HG02938 (cell line): Measurements from ENCODE around the gene GPRC5A.
"Not testable (repeated sequence)": the region's sequence is repeated elsewhere in the genome, so short reads cannot be mapped to it uniquely, and the experiment has no call there.

ENCODE experiments used
- ATAC-seq: cut with Tn5 transposase; IDR thresholded peaks from one replicate; pipeline ENCODE4 v1.9.1; 2021; ENCODE audit warnings: mild to moderate bottlenecking, moderate library complexity; ENCODE audit not compliant: unreplicated experiment

The GPRC5A gene, protein sequence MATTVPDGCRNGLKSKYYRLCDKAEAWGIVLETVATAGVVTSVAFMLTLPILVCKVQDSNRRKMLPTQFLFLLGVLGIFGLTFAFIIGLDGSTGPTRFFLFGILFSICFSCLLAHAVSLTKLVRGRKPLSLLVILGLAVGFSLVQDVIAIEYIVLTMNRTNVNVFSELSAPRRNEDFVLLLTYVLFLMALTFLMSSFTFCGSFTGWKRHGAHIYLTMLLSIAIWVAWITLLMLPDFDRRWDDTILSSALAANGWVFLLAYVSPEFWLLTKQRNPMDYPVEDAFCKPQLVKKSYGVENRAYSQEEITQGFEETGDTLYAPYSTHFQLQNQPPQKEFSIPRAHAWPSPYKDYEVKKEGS

DNA sequence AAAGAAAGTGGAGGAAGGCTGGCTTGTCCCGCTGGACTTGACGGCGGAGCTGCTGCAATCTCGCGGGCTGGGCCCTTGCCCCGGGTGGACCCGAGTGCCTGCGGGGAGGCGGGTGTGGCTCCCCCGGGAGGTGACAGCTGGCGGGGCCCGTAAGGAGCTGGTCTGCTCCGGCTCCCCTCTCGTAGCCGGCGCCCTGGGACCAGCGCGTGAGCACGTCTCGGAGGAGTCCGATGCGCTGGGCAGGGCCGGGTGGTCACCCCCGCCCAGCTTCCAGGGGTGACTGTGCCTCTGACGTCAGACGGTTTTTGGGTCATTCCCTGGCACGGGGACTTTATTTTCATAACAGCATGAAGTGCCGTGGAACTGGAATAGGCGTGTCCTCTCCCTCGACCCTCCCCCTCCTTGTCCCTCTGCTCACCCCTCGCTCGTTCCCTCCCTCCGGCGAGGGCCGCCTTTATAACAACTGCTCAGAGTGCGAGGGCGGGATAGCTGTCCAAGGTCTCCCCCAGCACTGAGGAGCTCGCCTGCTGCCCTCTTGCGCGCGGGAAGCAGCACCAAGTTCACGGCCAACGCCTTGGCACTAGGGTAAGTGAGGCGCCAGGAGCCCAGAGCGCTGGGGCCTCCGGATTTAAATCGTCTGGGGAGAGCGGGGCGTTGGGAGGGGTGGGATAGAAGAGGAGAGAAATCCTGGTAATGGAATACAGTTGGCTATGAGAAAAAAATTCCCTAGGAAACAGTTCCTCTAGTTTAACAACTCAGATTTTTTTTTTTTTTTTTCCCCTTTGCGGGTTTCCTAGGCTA lies at the start of gene GPRC5A:
GPRC5A (plus strand) TSS at position 483 of the 801 bp plus-strand sequence. CDS start 16,688 bp downstream, outside the sequence.
- no peak for ATAC-seq

DNA sequence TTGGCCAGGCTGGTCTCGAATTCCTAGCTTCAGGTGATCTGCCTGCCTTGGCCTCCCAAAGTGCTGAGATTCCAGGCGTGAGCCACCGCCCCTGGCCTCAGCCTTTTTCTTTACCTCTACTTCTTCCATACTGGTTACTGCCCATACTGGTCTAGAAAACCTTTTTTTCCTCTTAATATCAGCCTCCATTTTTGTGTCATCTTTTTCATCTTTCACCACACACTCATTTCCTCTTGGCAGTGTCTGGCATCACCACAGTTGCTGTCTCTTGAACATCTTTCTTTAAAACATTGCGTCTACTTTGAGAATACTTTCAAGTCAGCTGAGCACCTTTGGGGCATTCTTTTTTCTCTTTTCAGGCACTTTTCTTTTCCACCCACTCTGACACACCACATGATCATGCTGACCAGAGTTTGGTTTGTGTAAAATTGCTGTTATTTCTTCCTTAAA lies 45.5 kb upstream of the GPRC5A start:
- no peak for ATAC-seq

DNA sequence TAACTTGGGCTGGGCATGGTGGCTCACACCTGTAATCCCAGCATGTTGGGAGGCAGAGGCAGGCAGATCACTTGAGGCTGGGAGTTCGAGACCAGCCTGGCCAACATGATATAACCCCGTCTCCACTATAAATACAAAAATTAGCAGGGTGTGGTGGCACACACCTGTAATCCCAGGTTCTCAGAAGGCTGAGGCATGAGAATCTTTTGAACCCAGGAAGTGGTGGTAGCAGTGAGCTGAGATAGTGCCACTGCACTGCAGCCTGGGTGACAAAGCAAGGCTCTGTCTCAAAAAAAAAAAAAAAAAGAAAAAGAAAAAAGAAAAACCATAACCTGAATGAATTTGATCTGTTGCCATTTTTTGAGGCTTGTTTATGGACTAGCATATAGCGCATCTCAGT lies 44.6 kb upstream of the GPRC5A start:
- ATAC-seq: not testable (repeated sequence)

DNA sequence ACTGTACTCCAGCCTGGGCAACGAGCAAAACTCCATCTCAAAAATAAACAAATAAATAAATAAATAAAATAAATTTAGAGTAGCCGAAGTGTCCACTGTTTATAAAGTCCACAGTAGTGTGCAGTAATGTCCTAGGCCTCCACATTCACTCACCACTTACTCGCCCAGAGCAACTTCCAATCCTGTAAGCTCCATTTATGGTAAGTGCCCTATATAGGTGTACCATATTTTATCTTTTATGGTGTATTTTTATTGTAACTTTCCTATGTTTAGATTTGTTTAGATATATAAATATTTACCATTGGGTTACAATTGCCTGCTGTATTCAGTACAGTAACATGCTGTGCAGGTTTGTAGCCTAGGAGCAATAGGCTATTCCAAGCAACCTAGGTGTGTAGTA lies 37.9 kb upstream of the GPRC5A start:
- no peak for ATAC-seq

DNA sequence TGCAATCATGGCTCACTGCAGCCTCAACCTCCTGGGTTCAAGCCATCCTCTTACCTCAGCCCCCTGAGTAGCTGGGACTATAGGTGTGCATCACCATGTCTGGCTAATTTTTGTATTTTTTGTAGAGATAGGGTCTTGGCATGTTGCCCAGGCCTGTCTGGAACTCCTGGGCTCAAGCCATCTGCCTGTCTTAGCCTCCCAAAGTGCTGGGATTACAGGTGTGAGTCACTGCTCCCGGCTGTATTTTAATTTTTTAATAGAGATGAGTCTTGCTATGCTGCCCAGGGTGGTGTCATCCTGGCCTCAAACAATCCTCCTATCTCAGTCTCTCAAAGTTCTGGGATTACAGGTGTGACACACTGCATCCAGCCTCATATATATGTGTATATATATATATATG lies 31.7 kb upstream of the GPRC5A start:
- no peak for ATAC-seq

DNA sequence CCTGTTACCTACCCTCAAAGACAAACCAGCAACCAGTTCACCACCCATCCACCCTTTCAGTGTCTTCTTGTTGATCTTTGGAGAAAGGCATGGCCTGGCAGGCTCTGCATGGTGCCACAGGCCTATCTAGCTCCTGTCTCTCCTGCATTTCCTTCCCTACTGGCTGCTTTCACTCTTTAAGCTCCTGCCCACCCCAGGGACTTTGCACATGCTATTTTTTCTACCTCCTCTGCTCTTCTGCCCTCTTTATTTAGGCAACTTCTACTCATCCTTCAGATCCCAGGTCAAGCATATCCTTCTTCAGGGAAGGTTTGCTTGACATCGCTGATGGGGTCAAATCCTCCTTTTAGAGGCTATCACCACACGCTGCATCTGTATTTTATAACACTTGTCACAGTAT lies 27.1 kb upstream of the GPRC5A start:
- no peak for ATAC-seq

DNA sequence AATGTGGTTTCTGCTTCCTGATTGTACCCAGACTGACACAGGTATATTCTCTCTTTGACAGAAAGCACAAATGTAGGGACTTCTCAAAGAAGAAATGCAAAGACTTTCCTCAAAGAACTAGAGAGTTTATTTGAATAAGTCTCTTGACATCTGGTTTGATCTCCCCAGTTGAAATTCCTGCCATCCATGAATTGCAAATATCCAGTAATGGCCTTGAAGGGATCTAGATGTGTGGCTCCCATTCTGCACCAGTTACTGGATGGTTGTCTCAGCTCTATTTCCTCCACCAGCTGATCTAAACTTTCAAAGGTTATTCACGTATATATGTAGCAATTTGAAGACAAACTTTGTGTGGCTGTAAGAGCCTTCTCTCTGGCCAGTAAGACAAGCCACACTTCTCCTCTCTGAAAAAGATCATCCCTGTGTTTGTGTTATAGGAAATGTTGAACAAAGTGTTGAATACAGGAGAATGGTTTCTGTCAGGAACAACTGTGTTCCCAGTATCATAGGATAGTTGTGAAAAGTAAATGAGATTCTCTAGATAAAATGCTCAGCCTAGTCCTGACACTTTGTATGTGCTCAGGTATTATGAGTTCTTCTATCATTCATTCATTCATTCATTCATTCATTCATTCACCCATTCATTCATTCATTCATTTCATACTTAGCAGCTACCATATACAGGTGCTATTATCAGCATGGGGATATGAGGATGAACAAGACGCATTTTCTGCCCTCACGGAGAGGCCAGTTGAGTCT lies 22.7 kb upstream of the GPRC5A start:
- no peak for ATAC-seq

DNA sequence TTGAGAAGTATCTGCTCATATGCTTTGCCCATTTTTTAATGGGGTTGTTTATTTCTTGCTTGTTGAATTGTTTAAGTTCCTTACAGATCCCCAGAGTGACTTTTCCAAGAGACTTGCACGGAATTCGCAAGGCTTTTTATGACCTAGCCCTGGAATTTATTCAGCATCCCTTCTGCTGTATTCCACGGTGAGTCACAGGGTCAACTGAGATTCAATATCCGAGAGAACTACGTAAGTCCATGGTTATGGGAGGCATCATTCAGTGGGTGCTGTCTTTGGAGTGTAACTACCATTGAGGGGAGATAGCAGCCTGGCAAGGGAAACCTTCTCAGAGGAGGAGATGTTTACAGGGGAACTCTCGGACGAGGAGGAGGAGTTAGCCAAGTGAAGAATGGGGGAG lies 20.9 kb upstream of the GPRC5A start:
- ATAC-seq: no peak

DNA sequence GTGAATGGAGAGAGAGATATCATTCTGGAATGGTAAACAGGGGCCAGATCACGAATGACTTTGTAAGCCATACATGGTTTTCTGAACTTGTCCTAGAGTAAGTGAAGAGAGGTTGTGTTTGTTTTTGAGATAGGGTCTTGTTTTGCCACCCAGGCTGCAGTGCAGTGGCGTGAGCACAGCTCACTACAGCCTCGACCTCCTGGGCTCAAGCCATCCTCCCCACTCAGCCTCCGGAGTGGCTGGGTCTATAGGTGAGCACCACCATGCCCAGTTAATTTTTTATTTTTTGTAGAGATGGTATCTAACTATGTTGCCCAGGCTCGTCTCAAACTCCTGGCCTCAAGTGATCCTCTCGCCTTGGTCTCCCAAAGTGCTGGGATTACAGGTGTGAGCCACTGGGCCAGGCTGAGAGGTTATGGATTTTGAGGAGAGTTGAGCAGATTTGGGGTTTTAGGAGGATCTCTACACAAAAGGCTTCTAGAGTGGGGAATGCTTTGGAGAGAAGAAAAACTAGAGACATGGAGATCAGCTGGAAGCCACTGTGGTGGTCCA lies 19.7 kb upstream of the GPRC5A start:
- ATAC-seq: no peak

DNA sequence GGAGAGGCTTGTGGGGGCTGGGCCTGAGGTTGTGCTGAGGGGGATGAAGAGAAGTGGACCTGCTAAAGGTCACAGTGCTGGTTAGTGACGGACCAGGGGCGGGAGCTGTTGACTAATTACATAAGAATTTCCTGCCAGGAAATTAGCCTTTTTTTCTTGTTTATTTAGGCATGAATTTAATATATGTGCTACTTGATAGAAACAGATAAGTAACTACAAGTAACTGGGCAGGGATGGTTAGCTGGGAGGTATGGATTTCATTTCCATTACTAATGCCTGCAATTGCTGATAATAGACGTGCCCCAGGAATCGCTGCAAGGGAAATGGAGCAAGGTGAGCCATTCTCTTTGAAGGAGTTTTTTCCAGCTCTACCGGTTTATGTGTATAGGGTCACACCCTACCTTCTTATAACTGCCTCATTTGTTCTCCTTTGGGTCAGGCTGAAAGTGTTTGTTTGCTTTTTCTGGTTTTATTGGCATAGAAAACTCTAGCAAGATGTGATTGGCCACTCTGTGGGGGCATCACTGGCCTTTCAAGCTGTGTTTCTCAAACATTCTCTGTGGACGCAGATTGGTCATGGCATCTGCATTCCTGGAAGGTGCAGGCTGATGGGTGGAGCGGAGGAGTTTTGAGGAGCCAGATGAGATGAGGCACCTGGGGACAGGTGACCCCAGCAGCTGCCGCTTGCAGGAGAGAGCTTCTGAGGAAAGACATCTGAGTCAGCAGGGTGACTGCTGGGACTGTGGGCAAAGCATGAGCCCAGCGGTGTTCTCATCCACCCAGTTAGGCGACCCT lies 19.0 kb upstream of the GPRC5A start:
- ATAC-seq: no peak

DNA sequence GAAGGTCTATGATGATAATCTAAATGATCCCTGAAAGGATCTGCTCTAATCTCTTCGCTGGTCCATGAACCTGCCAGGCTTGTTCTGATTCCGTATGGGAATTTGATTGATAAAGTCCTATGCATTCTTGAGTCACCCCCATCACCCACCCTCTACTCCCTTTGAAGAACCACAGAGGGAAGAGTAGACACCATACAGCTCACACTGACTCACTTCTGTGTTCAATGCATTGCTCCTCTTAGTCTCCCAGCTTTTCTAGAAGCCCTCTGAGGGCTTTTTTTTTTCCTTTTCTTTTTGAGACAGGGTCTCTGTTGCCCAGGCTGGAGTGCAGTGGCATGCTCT lies 18.5 kb upstream of the GPRC5A start:
- ATAC-seq: no peak

DNA sequence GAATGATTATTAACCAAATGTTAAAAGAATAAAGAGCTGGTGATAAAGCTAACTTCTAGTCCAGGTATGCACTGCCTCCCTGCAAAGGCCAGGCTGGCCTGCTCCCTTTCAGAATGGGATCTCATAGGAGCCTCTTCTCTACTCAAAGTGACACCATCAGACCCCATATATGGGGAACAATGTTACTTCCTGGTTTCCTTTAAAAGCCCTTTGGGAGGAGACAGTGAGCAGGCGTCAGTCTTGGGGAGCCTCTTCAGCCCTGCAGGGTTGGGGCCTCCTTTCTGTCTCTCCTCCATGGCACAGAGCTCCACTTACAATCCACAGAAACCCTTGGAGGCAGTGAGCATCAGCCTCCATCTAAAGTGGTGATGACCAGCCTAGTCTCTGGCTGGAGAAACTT lies 17.3 kb upstream of the GPRC5A start:
- ATAC-seq: no peak

DNA sequence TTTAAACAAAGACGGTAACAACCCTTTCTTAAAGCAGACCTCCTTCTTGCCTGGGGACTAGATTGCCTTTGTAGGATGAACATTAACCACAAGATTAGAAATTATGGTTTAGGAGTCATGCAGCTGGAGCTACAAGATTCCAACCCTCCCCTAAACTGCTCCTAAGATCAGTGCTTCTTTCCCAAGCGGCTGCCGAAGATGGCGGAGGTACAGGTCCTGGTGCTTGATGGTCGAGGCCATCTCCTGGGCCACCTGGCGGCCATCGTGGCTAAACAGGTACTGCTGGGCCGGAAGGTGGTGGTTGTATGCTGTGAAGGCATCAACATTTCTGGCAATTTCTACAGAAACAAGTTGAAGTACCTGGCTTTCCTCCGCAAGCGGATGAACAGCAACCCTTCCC lies 16.1 kb upstream of the GPRC5A start:
- ATAC-seq: not testable (repeated sequence)

DNA sequence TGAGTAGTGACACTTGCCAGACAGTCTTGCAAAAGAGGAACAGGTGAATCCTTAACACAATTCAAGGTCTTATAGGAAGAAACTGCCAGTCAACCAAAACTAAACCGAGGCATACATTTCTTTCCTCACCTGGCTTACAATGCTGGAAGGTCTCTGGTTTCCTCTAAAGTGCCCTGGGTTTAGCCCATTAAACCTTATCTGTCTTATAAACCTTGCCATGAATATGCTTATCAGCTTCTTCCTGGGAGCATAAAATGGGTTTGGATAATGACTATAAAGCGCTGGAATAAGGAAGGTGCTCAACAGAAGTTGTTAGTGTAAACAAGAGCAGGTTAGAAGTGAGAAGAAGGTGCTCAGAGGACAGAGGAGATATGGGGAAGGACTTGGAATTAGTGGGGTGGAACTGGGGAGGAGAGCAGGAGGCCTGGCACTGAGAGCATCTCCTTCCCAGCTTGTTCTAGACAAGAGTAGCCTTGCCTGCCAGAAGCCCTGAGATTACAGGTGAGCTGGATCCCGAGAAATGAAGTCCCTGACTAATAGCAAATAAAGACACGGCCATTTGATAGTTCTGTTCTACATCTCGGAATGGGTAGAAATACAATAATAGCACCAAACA lies 14.1 kb upstream of the GPRC5A start:
- ATAC-seq: no peak

DNA sequence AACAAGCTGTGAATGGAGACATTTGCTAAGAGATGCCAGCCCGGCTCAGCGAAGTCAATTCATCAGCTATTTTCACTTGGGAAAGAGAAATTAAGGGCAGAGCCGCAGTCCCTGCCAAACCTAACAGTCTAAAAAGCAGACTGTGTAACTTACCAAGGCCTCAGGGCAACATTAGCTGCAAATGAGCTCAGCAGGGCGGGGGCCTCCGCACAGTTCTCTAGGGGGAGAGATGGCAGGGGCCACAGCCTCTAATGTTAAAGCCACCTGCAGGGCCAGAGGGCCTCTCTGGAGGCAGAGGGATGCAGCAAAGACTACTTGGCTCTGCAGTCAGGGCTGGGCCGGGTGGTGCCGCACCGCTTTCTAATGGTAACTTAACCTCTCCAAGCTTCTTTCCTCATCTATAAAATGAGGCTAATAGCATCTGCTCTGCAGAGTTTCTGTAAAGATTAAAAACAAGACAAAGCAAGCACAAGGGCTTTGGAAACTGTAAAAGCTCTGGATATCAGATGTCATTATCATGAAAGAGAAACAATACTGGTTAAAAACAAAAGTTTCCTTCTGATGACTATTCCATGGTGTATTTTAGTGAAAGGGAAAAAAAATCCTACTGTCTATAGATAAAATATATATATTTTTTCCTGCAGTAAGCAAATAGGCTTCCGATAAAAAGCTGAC lies 13.4 kb upstream of the GPRC5A start:
- no peak for ATAC-seq

DNA sequence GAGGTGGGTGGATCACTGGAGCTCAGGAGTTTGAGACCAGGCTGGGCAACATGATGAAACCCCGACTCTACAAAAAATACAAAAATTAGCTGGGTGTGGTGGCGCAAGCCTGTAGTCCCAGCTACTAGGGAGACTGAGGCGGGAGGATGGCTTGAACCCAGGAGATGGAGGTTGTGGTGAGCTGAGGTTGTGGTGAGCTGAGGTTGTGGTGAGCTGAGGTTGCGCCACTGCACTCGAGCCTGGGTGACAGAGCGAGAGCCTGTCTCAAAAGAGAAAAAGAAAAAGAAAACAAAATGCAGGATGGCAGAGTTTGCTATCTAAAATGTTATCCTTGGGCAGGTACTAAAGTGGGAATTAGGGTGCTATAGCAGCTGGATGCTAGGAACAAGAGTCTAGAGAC lies 10.8 kb upstream of the GPRC5A start:
- no peak for ATAC-seq

DNA sequence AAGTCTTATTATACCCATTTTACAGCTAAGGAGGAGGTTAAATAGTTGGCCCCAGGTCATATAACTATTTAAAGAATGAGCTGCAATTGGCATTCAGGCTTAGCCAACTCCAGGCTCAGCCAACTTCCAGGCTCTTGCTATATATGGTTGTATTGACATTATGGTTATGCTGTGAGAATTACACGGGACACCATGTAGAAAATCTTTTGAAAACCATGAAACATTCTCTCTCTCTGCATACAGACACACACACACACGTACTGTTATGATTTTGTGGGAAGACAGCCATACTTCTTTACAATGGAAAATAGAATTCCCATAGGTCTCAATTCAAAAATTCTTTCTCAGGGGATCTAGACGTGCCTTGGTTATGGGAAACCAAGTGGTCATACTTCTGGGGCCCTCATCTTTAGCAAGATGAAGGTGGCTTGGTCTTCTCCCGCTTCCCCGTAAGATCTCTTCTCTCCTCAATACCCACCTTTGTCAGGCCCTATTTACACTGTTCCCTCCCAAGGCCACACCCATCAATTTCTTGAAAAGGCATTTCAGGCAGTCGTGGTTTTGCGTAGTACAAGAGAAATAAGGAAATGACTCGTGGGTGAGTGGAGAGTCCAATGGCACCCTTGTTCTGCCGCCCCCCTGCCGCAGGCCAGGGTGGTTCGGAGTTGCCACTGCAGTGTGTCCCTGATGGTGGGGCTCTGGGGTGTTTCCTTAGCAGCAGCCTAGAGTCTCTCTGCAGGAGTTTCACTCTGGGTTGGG lies 10.0 kb upstream of the GPRC5A start:
- no peak for ATAC-seq

DNA sequence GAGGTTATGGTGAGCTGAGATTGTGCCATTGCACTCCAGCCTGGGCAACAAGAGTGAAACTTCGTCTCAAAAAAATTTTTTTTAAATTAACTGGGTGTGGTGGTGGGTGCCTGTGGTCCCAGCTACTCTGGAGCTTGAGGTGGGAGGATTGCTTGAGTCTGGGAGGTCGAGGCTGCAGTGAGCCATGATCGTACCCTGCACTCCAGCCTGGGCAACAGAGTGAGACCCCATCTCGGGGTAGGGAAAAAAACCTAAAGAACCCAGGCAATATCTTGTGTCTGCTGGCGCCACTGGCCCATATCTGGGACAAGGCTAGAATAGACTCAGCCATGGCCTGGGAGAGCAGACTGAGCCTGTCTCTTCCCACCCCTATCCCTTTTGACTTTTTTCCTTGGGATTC lies 9.1 kb upstream of the GPRC5A start:
- no peak for ATAC-seq
